KOPT-K1 (cell line): ENCODE measurements around the gene ABCB1.

Experiments used
- H3K27ac ChIP-seq: fragments of 200-600 bp; sonication (generic); 2 replicates; pipeline ENCODE4 v1.5.1; 2016; ENCODE audit warnings: antibody characterized with exemption, mild to moderate bottlenecking, low read depth, low read length; ENCODE audit not compliant: poor library complexity, severe bottlenecking
- H3K36me3 ChIP-seq: fragments of 200-600 bp; sonication (generic); 2 replicates; pipeline ENCODE4 v1.5.1; 2017; ENCODE audit warnings: antibody characterized with exemption, mild to moderate bottlenecking, low read length, moderate library complexity; ENCODE audit not compliant: insufficient read depth
- H3K9me3 ChIP-seq: fragments of 200-600 bp; sonication (generic); 2 replicates; pipeline ENCODE4 v1.5.1; 2017; ENCODE audit warnings: antibody characterized with exemption, low read length, mild to moderate bottlenecking; ENCODE audit not compliant: insufficient read depth, poor library complexity, severe bottlenecking

The ABCB1 gene

GRCh38 chr7:87600130-87601124 lies at the start of gene ABCB1:
Gene ABCB1, minus strand, starts transcription at chr7:87600884. Its CDS starts 700 bp downstream, at chr7:87600184.
- Histone ChIP-seq H3K36me3 (no peaks in the 10 kb centered on the region), H3K9me3 (no peaks in the 10 kb centered on the region), H3K27ac (no peak within 1 kb of the TSS)

GRCh38 chr7:87648316-87648715 lies 47.6 kb upstream of the ABCB1 start:
- H3K36me3 ChIP-seq = no peaks in the 10 kb centered on the region
- H3K27ac ChIP-seq = no peak overlapping the region
- no peaks in the 10 kb centered on the region for H3K9me3 ChIP-seq

GRCh38 chr7:87645446-87645845 lies 44.8 kb upstream of the ABCB1 start:
- Histone ChIP-seq H3K27ac (no peak overlapping the region), H3K36me3 (no peaks in the 10 kb centered on the region), H3K9me3 (no peaks in the 10 kb centered on the region)

- H3K27ac ChIP-seq = no peak overlapping the region
- H3K36me3 ChIP-seq = no peaks in the 10 kb centered on the region
- H3K9me3 ChIP-seq = no peaks in the 10 kb centered on the region
Measured at GRCh38 chr7:87635921-87636320, 35.2 kb upstream of the ABCB1 start.

- Histone ChIP-seq H3K27ac (no peak overlapping the region), H3K9me3 (peaks cover 10% of the 10 kb centered on the region), H3K36me3 (no peaks in the 10 kb centered on the region)
Measured at GRCh38 chr7:87628780-87629569, 28.3 kb upstream of the ABCB1 start.

- Histone ChIP-seq H3K27ac (no peak overlapping the region), H3K9me3 (peaks cover 10% of the 10 kb centered on the region), H3K36me3 (no peaks in the 10 kb centered on the region)
Measured at GRCh38 chr7:87627634-87627994, 26.9 kb upstream of the ABCB1 start.

GRCh38 chr7:87625101-87625500 lies 24.4 kb upstream of the ABCB1 start:
- H3K36me3 ChIP-seq = no peaks in the 10 kb centered on the region
- no peak overlapping the region for H3K27ac ChIP-seq

GRCh38 chr7:87624628-87625027 lies 23.9 kb upstream of the ABCB1 start:
- H3K27ac ChIP-seq = no peak overlapping the region
- H3K36me3 ChIP-seq = no peaks in the 10 kb centered on the region
- peaks cover 10% of the 10 kb centered on the region for H3K9me3 ChIP-seq

More at GRCh38 chr7:87625101-87625500, 24.4 kb upstream of the ABCB1 start:
- peaks cover 10% of the 10 kb centered on the region for H3K9me3 ChIP-seq

GRCh38 chr7:87615197-87615596 lies 14.5 kb upstream of the ABCB1 start:
- Histone ChIP-seq H3K9me3 (peaks cover 5% of the 10 kb centered on the region), H3K27ac (no peak overlapping the region)

GRCh38 chr7:87609916-87610315 lies 9.2 kb upstream of the ABCB1 start:
- Histone ChIP-seq H3K36me3 (no peaks in the 10 kb centered on the region), H3K9me3 (no peaks in the 10 kb centered on the region), H3K27ac (no peak overlapping the region)

More at GRCh38 chr7:87615197-87615596, 14.5 kb upstream of the ABCB1 start:
- no peaks in the 10 kb centered on the region for H3K36me3 ChIP-seq

GRCh38 chr7:87608431-87608830 lies 7.7 kb upstream of the ABCB1 start:
- Histone ChIP-seq H3K36me3 (no peaks in the 10 kb centered on the region), H3K27ac (no peak overlapping the region), H3K9me3 (no peaks in the 10 kb centered on the region)

GRCh38 chr7:87604264-87604663 lies 3.6 kb upstream of the ABCB1 start:
- H3K36me3 ChIP-seq = no peaks in the 10 kb centered on the region
- no peaks in the 10 kb centered on the region for H3K9me3 ChIP-seq
- no peak overlapping the region for H3K27ac ChIP-seq

- Histone ChIP-seq H3K36me3 (no peaks in the 10 kb centered on the region), H3K27ac (no peak overlapping the region), H3K9me3 (no peaks in the 10 kb centered on the region)
Measured at GRCh38 chr7:87599336-87599735, 1.3 kb downstream of the ABCB1 start.

GRCh38 chr7:87598234-87599009 lies 2.3 kb downstream of the ABCB1 start:
- no peaks in the 10 kb centered on the region for H3K9me3 ChIP-seq
- H3K27ac ChIP-seq = no peak overlapping the region

GRCh38 chr7:87596696-87597095 lies 4.0 kb downstream of the ABCB1 start:
- Histone ChIP-seq H3K36me3 (no peaks in the 10 kb centered on the region), H3K27ac (no peak overlapping the region), H3K9me3 (no peaks in the 10 kb centered on the region)

More at GRCh38 chr7:87598234-87599009, 2.3 kb downstream of the ABCB1 start:
- H3K36me3 ChIP-seq = no peaks in the 10 kb centered on the region
